Measurements from ENCODE around the gene TRPM3. TPM values are rescaled to one million over a fixed set of nuclear protein-coding genes. Genes with fewer than 3 reads are reported as not detected.

TRPM3 gene
- total RNA-seq, 1 experiment from 2014 or later, result not detected

DNA sequence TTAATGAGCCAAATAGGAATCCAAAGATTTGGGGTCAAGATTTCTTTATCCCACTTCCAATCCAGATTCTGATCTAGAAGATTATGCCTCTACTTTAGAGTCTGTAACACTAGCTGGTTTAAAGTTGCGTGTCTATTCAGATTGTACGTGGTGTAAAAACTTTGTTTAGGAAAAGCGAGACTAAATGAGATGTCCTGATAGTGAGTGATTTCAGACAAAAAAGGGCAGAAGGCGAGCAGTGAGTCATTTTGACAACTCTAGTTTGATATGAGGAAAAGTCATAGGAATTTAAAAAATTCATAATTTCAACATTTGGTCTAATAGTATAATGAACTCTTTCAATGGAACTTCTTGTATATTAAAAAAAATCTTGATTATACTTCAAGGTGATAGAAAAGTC is 587.4 kb downstream of the TRPM3 start:
- Mint-ChIP-seq H3K4me1 (ENCODE audit: low read depth, unreplicated experiment) (no peaks in the 10 kb centered on the region), H3K4me3 (ENCODE audit: unreplicated experiment) (no peak overlapping the region), H3K36me3 (ENCODE audit: insufficient read depth, unreplicated experiment) (no peaks in the 10 kb centered on the region), H3K27ac (ENCODE audit: unreplicated experiment) (no peak overlapping the region), H3K27me3 (ENCODE audit: insufficient read depth, unreplicated experiment) (no peaks in the 10 kb centered on the region), H3K9me3 (ENCODE audit: unreplicated experiment) (no peaks in the 10 kb centered on the region)
- H3K9me3 ChIP-seq, result no peaks in the 10 kb centered on the region
- H3K27me3 ChIP-seq (replicated peaks; ENCODE audit: control insufficient read depth, insufficient read depth, low read length), result no peaks in the 10 kb centered on the region
- CTCF ChIA-PET, result no interaction called here
- TF ChIP-seq, protein P1, sequence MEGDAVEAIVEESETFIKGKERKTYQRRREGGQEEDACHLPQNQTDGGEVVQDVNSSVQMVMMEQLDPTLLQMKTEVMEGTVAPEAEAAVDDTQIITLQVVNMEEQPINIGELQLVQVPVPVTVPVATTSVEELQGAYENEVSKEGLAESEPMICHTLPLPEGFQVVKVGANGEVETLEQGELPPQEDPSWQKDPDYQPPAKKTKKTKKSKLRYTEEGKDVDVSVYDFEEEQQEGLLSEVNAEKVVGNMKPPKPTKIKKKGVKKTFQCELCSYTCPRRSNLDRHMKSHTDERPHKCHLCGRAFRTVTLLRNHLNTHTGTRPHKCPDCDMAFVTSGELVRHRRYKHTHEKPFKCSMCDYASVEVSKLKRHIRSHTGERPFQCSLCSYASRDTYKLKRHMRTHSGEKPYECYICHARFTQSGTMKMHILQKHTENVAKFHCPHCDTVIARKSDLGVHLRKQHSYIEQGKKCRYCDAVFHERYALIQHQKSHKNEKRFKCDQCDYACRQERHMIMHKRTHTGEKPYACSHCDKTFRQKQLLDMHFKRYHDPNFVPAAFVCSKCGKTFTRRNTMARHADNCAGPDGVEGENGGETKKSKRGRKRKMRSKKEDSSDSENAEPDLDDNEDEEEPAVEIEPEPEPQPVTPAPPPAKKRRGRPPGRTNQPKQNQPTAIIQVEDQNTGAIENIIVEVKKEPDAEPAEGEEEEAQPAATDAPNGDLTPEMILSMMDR (IDR thresholded peaks at IDR 0.05; ENCODE audit: insufficient read depth in 1 of 2, low read depth in 1 of 2, low read length in 1 of 2, severe bottlenecking in 1 of 2, unreplicated experiment in 1 of 2), result no peak
- no TSS peak for BruUV-seq (replicated peaks)
- intact Hi-C loops (cut with micrococcal nuclease; ENCODE audit: unreplicated experiment), result no loop called here
- DNase-seq, result no peak
- POLR2A ChIA-PET, result no interaction called here
- no peaks in the 10 kb centered on the region for H3K36me3 ChIP-seq (ENCODE audit: control insufficient read depth, insufficient read depth, low read length)
- no peaks in the 10 kb centered on the region for H3K4me1 ChIP-seq
- H3K4me3 ChIP-seq (ENCODE audit: low read depth, low read length), result no peak overlapping the region

DNA sequence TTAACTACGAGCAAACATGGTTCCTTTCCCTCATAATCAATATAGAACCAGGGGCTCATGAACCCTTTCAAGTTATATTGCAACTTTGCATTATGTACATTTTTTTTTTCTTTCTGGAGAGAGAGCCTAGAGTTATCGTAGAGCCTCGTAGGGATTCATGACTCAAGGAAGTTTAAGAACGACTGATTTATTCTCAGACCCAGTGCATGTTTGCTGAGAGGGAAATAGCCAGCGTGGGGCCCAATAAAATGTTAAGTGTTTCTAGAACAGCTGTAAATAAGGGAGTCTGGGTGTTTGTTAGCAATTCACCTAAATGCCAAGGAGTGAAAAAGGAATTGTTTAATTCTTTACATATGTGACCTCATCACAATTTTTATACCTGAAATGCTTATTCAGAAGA is 587.9 kb downstream of the TRPM3 start:
- Mint-ChIP-seq H3K27ac (ENCODE audit: unreplicated experiment) (no peak overlapping the region), H3K27me3 (ENCODE audit: insufficient read depth, unreplicated experiment) (no peaks in the 10 kb centered on the region), H3K36me3 (ENCODE audit: insufficient read depth, unreplicated experiment) (no peaks in the 10 kb centered on the region), H3K4me1 (ENCODE audit: low read depth, unreplicated experiment) (no peaks in the 10 kb centered on the region), H3K4me3 (ENCODE audit: unreplicated experiment) (no peak overlapping the region), H3K9me3 (ENCODE audit: unreplicated experiment) (no peaks in the 10 kb centered on the region)
- Histone ChIP-seq H3K4me1 (no peaks in the 10 kb centered on the region), H3K27me3 (replicated peaks; ENCODE audit: control insufficient read depth, insufficient read depth, low read length) (no peaks in the 10 kb centered on the region), H3K4me3 (ENCODE audit: low read depth, low read length) (no peak overlapping the region), H3K36me3 (ENCODE audit: control insufficient read depth, insufficient read depth, low read length) (no peaks in the 10 kb centered on the region), H3K9me3 (no peaks in the 10 kb centered on the region)
- CTCF ChIA-PET, result no interaction called here
- DNase-seq, result no peak
- intact Hi-C loops (cut with micrococcal nuclease; ENCODE audit: unreplicated experiment), result no loop called here
- POLR2A ChIA-PET, result no interaction called here
- TF ChIP-seq, protein P1 (IDR thresholded peaks at IDR 0.05; ENCODE audit: insufficient read depth in 1 of 2, low read depth in 1 of 2, low read length in 1 of 2, severe bottlenecking in 1 of 2, unreplicated experiment in 1 of 2), result no peak
- no TSS peak for BruUV-seq (replicated peaks)

DNA sequence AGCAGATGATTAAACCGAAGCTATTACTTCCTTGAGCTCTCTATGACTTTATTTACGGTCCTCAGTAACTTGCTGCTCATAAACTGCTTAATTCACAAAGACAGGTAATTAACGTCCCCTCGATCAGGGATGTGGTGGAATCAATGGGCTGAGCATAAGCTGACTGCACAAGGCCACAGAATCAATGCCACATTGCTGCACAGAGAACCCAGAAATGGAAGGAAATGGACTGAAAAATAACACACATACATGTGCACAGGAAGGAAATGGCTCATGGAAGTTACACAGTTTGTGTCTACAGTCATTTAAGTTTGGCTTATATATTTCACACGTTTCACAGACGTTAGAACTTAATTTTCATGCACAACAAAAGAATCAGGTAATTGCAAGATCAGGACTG is 588.7 kb downstream of the TRPM3 start:
- no peaks in the 10 kb centered on the region for H3K9me3 Mint-ChIP-seq (ENCODE audit: unreplicated experiment)
- no peaks in the 10 kb centered on the region for H3K4me1 Mint-ChIP-seq (ENCODE audit: low read depth, unreplicated experiment)
- CTCF ChIA-PET, result no interaction called here
- Histone ChIP-seq H3K4me1 (no peaks in the 10 kb centered on the region), H3K27me3 (replicated peaks; ENCODE audit: control insufficient read depth, insufficient read depth, low read length) (no peaks in the 10 kb centered on the region), H3K4me3 (ENCODE audit: low read depth, low read length) (no peak overlapping the region), H3K9me3 (no peaks in the 10 kb centered on the region), H3K36me3 (ENCODE audit: control insufficient read depth, insufficient read depth, low read length) (no peaks in the 10 kb centered on the region)
- TF ChIP-seq, protein P1 (IDR thresholded peaks at IDR 0.05; ENCODE audit: insufficient read depth in 1 of 2, low read depth in 1 of 2, low read length in 1 of 2, severe bottlenecking in 1 of 2, unreplicated experiment in 1 of 2), result no peak
- no peak overlapping the region for H3K4me3 Mint-ChIP-seq (ENCODE audit: unreplicated experiment)
- DNase-seq, result no peak
- intact Hi-C loops (cut with micrococcal nuclease; ENCODE audit: unreplicated experiment), result no loop called here
- no peaks in the 10 kb centered on the region for H3K27me3 Mint-ChIP-seq (ENCODE audit: insufficient read depth, unreplicated experiment)
- POLR2A ChIA-PET, result no interaction called here
- H3K36me3 Mint-ChIP-seq (ENCODE audit: insufficient read depth, unreplicated experiment), result no peaks in the 10 kb centered on the region
- H3K27ac Mint-ChIP-seq (ENCODE audit: unreplicated experiment), result no peak overlapping the region
- BruUV-seq (replicated peaks), result no TSS peak
